GM19463 (cell line): Measurements from ENCODE around the gene DMTF1.

Experiments used
- ATAC-seq: cut with Tn5 transposase; IDR thresholded peaks from one replicate; pipeline ENCODE4 v1.9.1; 2021; ENCODE audit warnings: mild to moderate bottlenecking, moderate library complexity; ENCODE audit not compliant: unreplicated experiment

Gene DMTF1

GRCh38 chr7:87144173-87144657 lies 8.0 kb upstream of the DMTF1 start:
- ATAC-seq: peak; percentile 95

- ATAC-seq: no peak
Observed at GRCh38 chr7:87146740-87147386, 5.4 kb upstream of the DMTF1 start.

- no peak for ATAC-seq
Observed at GRCh38 chr7:87147500-87147899, 4.8 kb upstream of the DMTF1 start.

- no peak for ATAC-seq
Observed at GRCh38 chr7:87148332-87148955, 3.8 kb upstream of the DMTF1 start.

GRCh38 chr7:87151002-87151728 lies 1.1 kb upstream of the DMTF1 start:
- ATAC-seq: no peak

- peak; percentile 23 for ATAC-seq
Observed at GRCh38 chr7:87151729-87152111, 533 bp upstream of the DMTF1 start.

GRCh38 chr7:87152897-87153641 lies 816 bp downstream of the DMTF1 start:
- ATAC-seq: peak; percentile 7

GRCh38 chr7:87154166-87154565 lies 1.9 kb downstream of the DMTF1 start:
- ATAC-seq: no peak

GRCh38 chr7:87154569-87154968 lies 2.3 kb downstream of the DMTF1 start:
- ATAC-seq: no peak

- ATAC-seq: no peak
Observed at GRCh38 chr7:87155788-87156187, 3.5 kb downstream of the DMTF1 start.

GRCh38 chr7:87156709-87157108 lies 4.5 kb downstream of the DMTF1 start:
- no peak for ATAC-seq

- ATAC-seq: no peak
Observed at GRCh38 chr7:87159538-87159937, 7.3 kb downstream of the DMTF1 start.

GRCh38 chr7:87164433-87164832 lies 12.2 kb downstream of the DMTF1 start:
- ATAC-seq: no peak

GRCh38 chr7:87170828-87171227 lies 18.6 kb downstream of the DMTF1 start:
- ATAC-seq: no peak

- no peak for ATAC-seq
Observed at GRCh38 chr7:87171282-87171934, 19.2 kb downstream of the DMTF1 start.

GRCh38 chr7:87173471-87173870 lies 21.2 kb downstream of the DMTF1 start:
- ATAC-seq: no peak

- no peak for ATAC-seq
Observed at GRCh38 chr7:87178320-87178719, 26.1 kb downstream of the DMTF1 start.

GRCh38 chr7:87179180-87179579 lies 26.9 kb downstream of the DMTF1 start:
- no peak for ATAC-seq

GRCh38 chr7:87187120-87187519 lies 34.9 kb downstream of the DMTF1 start:
- ATAC-seq: no peak

GRCh38 chr7:87188930-87189329 lies 36.7 kb downstream of the DMTF1 start:
- no peak for ATAC-seq

GRCh38 chr7:87190783-87191182 lies 38.5 kb downstream of the DMTF1 start:
- no peak for ATAC-seq
